Activated CD4-positive, CD25-positive, alpha-beta regulatory T cell treated with anti-CD3 and anti-CD28 coated beads, Interleukin-2, amount 50 U/mL, for 24 hours (primary cell): ENCODE results near the gene TSPAN9.

Source experiments
- ATAC-seq, 2 donors: fragments of 150-1000 bp; cut with Tn5 transposase; one replicate each; pipeline ENCODE4 v1.10.0; 2021; ENCODE audit warnings: mild to moderate bottlenecking in 1 of 2, moderate library complexity in 1 of 2

TSPAN9 gene

GRCh38 chr12:3256103-3256631, 179.0 kb downstream of the TSPAN9 start:
- no peak for ATAC-seq

DNA sequence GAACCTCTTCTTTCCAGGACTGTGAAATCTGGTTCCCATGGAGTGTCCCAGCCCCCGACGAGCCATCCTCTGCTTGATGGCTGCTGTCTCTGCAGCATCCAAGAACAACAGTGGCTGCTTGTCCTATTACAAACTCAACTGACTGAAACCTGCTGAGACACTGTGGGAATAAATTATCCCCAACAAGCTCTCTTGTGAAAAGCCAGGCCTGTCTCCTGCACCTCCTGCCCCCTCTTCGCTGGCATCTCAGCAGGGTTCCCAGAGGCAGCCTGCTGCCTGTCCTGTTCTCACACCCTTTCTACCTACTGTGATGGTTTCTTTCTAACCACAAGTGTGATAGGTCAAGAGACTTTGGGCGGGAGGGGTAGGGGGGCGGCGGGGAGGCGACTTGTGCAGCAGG, 180.2 kb downstream of the TSPAN9 start:
- no peak for ATAC-seq

DNA sequence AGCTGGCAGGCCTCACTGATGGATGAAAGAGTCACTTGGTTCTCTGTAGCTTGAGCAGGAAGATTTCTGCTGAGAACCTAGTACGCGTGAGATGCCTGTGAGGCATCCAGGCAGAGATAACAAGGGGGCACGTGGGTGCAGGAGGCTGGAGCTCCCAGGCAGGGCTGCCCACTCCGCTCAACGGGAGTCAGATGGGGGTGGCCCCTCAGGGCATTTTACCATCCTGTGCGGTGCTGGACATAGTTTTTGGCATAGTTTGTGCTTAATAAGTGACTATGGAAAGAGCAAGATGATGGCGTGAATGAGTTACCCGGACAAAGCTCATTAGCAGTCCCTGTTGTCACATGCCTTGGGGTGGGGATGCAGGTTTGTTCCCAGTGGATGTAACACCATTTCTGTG, 182.8 kb downstream of the TSPAN9 start:
- no peak for ATAC-seq

DNA sequence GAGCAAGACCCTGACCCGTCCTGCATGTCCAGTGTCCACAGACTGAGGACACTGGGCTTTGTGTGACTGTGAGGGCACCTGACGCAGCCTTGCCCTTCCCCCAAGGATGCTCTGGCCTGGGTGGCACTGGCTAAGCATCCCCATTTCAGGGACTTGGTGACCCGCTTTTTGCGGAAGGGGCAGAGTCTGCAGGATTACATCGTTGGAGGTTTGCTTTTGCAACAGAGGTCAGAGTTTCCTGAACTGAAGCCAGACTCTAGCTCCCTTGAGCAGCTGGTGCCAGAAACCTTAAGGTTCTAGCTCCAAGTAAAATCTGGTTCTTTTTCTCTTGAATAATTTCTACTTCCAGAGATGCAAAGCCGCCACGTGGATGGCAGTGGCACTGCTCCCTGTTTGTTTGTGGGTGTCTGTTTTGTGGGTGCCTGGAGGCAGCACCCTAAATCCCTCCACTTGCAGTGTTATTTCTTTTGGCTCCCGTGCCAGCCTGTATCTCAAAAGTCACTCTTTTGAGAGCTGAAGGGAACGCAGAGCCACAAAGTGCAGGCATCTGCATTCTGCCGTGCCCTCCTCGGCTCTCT, 184.7 kb downstream of the TSPAN9 start:
- no peak for ATAC-seq

DNA sequence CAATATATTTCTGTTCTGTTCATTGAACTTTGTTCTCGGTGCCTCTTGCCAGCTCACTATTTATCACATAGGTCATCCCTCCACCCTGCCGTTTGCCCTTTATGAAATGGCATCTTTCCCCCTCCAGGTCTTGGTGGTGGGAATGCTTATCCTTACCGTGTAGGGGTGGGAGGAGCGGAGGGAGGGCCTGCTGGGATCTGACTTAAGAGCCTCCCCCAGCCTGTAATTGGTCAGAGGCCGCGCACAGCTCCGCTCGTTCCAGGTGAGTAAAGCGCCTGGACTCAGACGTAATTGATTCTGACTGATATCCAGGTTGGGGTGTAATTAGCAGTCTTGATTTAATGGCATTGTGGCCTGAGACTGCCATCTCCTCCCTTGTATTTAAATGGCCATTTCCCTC, 185.3 kb downstream of the TSPAN9 start:
- ATAC-seq: no peak

- ATAC-seq: no peak
These were observed 186.1 kb downstream of the TSPAN9 start for GRCh38 chr12:3263282-3263681.

GRCh38 chr12:3263939-3264922, 187.1 kb downstream of the TSPAN9 start:
- no peak for ATAC-seq

GRCh38 chr12:3265406-3265805, 188.2 kb downstream of the TSPAN9 start:
- no peak for ATAC-seq

- ATAC-seq: no peak
These were observed 189.5 kb downstream of the TSPAN9 start for GRCh38 chr12:3266638-3267037.

- ATAC-seq: no peak
These were observed 190.5 kb downstream of the TSPAN9 start for GRCh38 chr12:3267690-3268089.

DNA sequence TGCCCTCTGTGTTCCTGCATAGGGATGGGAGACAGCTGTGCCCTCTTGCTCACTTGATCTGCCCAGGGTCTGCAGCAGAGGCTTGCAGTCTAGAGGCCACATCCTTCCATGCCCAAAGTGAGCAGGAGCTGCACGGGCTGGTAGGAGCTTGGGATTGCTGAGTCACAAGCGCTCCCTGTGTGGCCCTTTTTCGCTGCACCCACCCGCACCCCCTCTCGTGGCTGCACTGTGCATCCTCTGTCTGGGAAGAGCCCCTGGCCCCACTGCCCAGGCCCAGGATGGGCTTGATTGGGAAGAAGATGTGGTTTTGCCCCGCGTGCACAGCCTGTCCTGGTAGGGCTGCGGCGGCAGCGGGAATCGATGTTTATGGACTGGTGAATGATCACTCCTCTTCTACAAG, 192.4 kb downstream of the TSPAN9 start:
- ATAC-seq: no peak

GRCh38 chr12:3271146-3271545, 194.0 kb downstream of the TSPAN9 start:
- no peak for ATAC-seq

GRCh38 chr12:3271639-3272038, 194.5 kb downstream of the TSPAN9 start:
- ATAC-seq: no peak

DNA sequence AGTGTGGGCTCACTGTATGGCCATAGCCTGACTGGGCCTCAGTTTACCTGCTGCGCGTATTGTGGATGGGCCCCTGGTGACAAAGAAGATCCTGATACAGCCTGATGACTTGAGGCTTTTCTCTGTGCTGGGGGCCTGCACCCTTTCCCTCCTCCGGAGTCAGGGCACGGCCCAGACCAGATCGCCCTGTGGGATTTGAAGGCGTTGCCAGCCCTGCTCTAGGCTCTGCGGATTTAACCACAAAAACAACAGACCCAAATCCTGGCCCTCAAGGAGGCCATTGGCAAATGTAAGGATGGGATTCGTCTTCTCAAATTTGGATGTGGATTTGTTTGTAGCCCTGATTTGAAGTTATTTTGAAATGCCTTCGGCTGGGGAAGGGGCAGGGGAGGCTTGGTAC, 195.8 kb downstream of the TSPAN9 start:
- ATAC-seq: no peak

DNA sequence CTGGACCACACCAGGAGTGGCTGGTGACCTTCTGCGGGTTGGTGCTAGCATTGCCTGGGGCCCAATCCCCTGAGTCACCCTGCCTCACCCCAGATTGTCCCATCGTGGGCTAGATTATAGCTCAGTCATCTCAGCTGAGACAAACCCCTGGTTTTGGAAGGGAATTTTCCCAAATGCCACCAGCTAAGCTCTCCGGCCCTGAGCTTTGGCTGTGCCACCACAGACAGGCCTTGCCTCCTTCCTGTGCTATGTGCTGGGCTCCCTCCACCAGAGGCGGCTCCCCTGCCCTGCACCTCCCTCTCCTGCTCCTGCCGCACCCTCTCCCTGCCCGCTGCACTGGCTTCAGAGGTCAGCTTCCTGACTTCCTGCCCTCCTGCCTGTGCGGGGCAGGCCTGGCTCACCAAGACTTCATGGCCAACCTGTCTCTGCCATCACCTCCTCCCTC, 196.3 kb downstream of the TSPAN9 start:
- ATAC-seq: no peak

- no peak for ATAC-seq
These were observed 197.5 kb downstream of the TSPAN9 start for GRCh38 chr12:3274664-3275063.

DNA sequence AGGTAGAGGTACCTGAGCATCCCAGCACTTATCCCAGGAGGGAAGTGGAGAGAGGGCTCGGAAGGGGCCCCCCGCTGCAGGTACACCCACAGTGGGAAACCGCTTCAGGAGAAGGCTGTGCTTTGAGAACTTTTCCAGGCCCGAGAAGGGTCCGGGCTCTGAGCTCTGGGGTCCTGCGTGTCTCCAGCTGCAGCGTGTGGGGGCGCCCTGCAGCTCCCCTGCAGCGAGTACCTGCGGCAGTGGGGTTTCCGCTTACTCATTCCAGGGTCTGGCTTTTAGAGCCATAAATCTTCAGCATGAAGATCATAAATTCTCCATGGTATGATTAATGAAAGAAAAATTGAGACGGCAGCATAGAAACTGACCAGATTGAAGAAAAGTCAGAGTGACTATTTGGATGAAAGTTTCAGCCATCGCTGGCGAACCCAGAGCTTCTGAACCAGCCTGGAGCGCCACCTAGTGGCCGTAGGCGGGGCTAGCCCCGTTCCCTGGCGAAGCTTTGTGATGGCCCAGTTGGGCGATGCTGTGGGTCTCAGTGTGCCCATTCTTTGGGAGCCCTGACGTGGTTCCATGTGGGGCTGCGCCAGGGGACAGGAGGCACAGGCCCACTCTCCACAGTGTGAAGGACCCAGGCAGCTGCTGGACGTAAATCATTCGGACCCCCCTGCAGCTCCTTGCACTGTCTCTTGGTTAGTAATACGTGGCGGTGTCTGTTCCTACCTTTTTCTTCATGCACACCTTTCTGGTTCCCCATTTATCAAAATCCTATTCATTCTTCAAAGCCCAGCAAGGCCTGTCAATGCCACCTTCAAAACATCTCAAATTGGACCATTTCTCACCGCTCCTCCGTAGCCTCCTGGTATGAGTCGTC, 198.2 kb downstream of the TSPAN9 start:
- peak; percentile 41 to 44 for ATAC-seq

- no peak for ATAC-seq
These were observed 199.0 kb downstream of the TSPAN9 start for GRCh38 chr12:3276226-3276625.

DNA sequence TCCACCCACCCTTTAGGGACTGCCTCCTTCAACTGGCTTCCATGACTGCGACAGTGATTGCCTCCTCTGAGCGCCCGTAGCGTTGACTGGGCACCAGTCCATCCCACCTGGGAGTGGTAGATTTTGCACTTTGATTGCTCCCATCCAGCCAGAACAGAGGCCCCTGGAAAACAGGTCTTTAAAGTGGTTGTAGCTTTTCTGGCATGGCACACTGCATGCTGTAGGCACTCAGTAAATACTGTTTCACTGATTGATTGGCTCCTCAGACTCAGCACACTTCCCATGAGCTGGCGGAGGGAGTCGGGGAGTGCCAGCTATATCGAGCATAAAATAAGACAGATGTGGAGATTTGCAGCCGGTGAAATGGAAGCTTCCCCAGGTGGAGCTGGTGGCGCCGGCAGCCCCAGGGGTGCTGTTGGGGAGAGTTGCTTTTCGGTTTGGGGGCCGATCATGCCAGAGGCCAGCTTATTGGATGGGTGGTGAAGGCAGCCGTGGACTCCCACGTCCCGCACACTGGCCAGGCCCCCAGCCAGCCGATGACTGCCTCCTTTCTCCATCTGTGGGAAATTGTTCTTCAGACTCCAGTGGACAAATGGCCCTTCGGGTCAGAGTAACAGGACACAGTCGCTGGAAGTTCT, 200.2 kb downstream of the TSPAN9 start:
- ATAC-seq: no peak

GRCh38 chr12:3278681-3279414, 201.7 kb downstream of the TSPAN9 start:
- ATAC-seq: no peak

GRCh38 chr12:3279415-3279780, 202.2 kb downstream of the TSPAN9 start:
- no peak for ATAC-seq

GRCh38 chr12:3279832-3280231, 202.7 kb downstream of the TSPAN9 start:
- no peak for ATAC-seq
